Glutamatergic neuron (in vitro differentiated cells): Measurements from ENCODE around the gene KIAA1191. TPM values are rescaled to one million over a fixed set of nuclear protein-coding genes. Genes with fewer than 3 reads are reported as not detected.

Source experiments
- DNase-seq: peaks from one replicate; pipeline ENCODE4 v3.0.0; 2022
- H3K27ac Mint-ChIP-seq: one replicate; pipeline ENCODE4 v1.8.0; 2020; ENCODE audit warnings: mild to moderate bottlenecking, mixed read lengths, inconsistent platforms; ENCODE audit not compliant: unreplicated experiment
- H3K27me3 Mint-ChIP-seq: one replicate; pipeline ENCODE4 v1.8.0; 2020; ENCODE audit warnings: mild to moderate bottlenecking, moderate library complexity, mixed read lengths, inconsistent platforms; ENCODE audit not compliant: unreplicated experiment
- H3K36me3 Mint-ChIP-seq: one replicate; pipeline ENCODE4 v1.8.0; 2020; ENCODE audit warnings: mild to moderate bottlenecking, mixed read lengths, inconsistent platforms; ENCODE audit not compliant: unreplicated experiment
- H3K4me1 Mint-ChIP-seq: one replicate; pipeline ENCODE4 v1.8.0; 2020; ENCODE audit warnings: mild to moderate bottlenecking, low read depth, mixed read lengths, inconsistent platforms; ENCODE audit not compliant: unreplicated experiment
- H3K4me3 Mint-ChIP-seq: one replicate; pipeline ENCODE4 v1.8.0; 2020; ENCODE audit warnings: mild to moderate bottlenecking, mixed read lengths, inconsistent platforms; ENCODE audit not compliant: unreplicated experiment
- H3K9me3 Mint-ChIP-seq: one replicate; pipeline ENCODE4 v1.8.0; 2020; ENCODE audit warnings: mild to moderate bottlenecking, moderate library complexity, mixed read lengths, inconsistent platforms; ENCODE audit not compliant: unreplicated experiment
- total RNA-seq: library from RNA; stranded (reverse); fragmentation: NEBNext Ultra II Directional; extraction: Animal tissue kit (Norgen Biotek cat#: 25700); gene quantifications from one replicate; pipeline ENCODE4 v1.2.1, GENCODE V29; 2021; ENCODE audit not compliant: unreplicated experiment
- TF ChIP-seq, protein P1 (sequence below): fragments of 200-600 bp; sonication (generic); IDR thresholded peaks from one replicate; pipeline ENCODE4 v1.5.0; 2021; ENCODE audit not compliant: partially characterized antibody, unreplicated experiment

The KIAA1191 gene
- total RNA-seq, 1 donor from 2014 or later, result 203 TPM

DNA sequence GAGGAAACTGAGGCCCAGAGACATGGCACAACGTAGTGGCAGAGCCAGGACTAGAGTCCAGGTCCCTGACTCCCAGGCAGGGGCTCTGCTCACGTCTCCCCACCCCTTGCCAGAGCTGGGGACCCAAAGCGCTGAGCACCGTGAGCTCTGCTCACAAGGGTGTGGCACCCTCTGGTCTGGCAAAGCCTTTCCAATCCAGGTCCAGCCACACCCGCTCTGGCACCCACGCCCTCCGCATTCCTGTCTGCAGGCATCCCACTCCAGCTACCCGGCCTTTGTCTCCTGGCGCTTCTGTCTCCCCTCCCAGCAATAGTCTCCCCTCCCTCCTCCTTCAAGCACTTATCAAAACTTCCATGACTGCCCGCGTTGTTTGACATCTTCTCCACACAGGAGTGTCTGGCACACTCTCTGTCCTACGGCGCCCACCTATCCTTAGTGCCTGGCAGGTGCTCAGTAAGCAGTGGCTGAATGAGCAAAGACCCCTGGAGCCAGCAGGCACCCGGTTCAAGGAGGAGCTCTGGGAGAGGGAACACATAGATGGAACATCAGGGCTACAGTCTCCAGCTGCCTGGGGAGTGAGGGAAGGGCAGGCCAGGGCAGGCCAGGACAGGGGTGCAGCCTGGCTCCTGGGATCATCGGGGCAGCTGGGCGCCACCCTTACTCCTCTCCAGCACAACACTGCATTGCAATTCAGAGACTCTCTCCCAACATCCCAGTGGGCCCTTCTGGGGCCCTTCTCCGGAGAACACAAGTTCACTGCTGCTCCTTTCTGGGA lies 39.0 kb upstream of the KIAA1191 start:
- Mint-ChIP-seq H3K27ac (peak overlapping the region; percentile 15), H3K27me3 (peaks cover 9% of the 10 kb centered on the region), H3K36me3 (no peaks in the 10 kb centered on the region), H3K4me3 (no peak overlapping the region), H3K9me3 (peaks cover 2% of the 10 kb centered on the region), H3K4me1 (peaks cover 33% of the 10 kb centered on the region)
- TF ChIP-seq, protein P1, sequence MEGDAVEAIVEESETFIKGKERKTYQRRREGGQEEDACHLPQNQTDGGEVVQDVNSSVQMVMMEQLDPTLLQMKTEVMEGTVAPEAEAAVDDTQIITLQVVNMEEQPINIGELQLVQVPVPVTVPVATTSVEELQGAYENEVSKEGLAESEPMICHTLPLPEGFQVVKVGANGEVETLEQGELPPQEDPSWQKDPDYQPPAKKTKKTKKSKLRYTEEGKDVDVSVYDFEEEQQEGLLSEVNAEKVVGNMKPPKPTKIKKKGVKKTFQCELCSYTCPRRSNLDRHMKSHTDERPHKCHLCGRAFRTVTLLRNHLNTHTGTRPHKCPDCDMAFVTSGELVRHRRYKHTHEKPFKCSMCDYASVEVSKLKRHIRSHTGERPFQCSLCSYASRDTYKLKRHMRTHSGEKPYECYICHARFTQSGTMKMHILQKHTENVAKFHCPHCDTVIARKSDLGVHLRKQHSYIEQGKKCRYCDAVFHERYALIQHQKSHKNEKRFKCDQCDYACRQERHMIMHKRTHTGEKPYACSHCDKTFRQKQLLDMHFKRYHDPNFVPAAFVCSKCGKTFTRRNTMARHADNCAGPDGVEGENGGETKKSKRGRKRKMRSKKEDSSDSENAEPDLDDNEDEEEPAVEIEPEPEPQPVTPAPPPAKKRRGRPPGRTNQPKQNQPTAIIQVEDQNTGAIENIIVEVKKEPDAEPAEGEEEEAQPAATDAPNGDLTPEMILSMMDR, result no peak
- DNase-seq, result no peak

DNA sequence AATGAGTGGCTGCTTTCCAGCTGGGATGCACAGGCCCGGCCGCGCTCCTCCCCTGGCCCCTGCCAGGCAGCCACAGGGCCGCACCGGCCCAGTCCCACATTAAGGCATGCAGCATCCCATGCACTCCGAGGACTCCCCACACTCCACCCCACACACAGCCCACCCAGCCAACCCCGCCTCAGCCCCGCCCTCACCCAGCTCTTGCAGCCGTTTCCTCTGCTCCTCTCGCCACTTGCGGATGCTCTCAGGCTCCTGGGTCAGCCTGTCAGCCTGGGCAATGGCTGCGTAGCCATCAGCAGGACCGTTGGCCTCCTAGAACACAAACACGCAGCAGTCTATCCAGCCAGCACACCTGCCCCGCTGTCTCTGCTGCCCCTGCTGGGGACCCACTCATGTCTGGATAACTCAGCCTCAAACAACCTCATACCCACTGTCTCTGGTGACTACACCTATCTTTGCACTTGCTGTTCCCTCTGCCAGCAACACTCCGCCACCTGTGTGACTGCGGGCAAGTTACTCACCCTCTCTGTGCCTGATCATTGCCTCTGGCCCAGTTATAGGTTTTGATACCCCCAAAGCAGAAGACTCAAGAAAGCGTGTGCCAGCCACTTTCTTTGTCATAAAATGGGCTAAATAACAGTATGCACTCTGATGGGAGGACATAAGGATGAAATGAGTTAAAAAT lies 36.3 kb upstream of the KIAA1191 start:
- Mint-ChIP-seq H3K27me3 (peaks cover 9% of the 10 kb centered on the region), H3K9me3 (peaks cover 2% of the 10 kb centered on the region), H3K27ac (peak overlapping the region; percentile 59), H3K36me3 (no peaks in the 10 kb centered on the region), H3K4me1 (peaks cover 33% of the 10 kb centered on the region), H3K4me3 (no peak overlapping the region)
- TF ChIP-seq, protein P1, result no peak
- DNase-seq, result no peak

DNA sequence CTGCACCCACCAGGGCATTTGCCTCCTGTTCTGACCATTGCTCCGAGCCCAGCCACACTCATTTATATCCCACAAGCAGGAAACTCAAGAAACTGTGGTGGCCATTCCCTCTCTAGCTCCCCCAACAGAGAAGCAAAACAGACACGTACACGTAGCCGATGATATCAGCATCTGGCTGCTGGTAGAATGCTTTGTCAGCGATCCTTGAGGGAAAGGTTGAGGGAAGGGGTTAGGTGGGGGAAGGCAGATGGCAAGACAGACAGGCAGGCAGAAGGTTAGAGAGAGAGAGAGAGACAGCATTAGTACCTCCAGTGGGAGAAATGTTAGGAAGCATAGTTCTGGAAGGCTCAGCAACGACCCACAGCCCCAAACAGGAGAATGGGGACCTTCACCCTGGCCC lies 34.8 kb upstream of the KIAA1191 start:
- DNase-seq, result no peak
- TF ChIP-seq, protein P1, result no peak
- Mint-ChIP-seq H3K36me3 (no peaks in the 10 kb centered on the region), H3K9me3 (peaks cover 2% of the 10 kb centered on the region), H3K4me3 (peak overlapping the region; percentile 40), H3K27ac (peak overlapping the region; percentile 83), H3K27me3 (peaks cover 5% of the 10 kb centered on the region), H3K4me1 (peaks cover 21% of the 10 kb centered on the region)

DNA sequence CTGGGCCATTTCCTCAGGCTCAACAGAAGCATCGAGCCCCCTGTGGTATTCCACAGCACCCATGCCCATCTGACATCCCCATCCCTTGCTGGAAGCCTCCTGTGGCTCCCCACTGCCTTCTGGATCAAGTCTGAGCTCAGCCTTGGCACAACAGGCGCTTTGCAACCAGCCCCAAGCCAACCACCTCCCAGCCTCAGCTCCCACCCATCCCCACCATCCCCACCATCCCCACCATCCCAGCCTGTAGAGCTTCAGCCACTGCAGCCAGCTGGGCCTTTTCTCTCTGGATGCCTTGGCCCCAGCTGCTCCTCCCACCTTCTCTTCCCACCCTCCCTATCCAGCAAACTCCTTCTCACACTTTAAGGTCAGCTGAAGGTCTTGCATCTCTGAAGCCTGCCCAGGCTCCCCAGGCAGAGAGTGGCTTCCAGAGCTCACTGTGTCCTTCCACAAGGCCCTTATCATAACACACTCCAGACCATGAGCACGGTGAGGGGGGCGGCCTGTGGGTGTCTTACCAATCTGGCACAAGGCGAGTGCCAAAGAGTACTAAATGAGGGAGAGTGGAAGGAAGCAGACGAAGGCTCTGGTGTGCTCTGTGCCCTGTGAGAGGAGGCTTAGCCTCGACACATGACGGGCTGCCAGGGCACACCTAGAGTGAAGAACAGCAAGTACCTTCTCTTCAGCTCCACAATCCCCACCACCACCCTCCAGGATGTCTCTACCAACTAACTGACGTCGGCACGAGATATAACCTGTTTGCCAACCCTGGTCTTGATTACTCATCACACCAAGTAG lies 33.5 kb upstream of the KIAA1191 start:
- no peak for DNase-seq
- Mint-ChIP-seq H3K4me3 (no peak overlapping the region), H3K27ac (no peak overlapping the region), H3K4me1 (peaks cover 17% of the 10 kb centered on the region), H3K36me3 (no peaks in the 10 kb centered on the region), H3K27me3 (peaks cover 5% of the 10 kb centered on the region), H3K9me3 (peaks cover 2% of the 10 kb centered on the region)
- TF ChIP-seq, protein P1, result no peak
